Measurements from ENCODE around the gene LRRC53. TPM values are rescaled to one million over a fixed set of nuclear protein-coding genes. Genes with fewer than 3 reads are reported as not detected.

Gene LRRC53
- total RNA-seq, 4 donors from 2014 or later, result not detected

GRCh38 chr1:74502858-74503257, 9.6 kb downstream of the LRRC53 start:
- DNase-seq (ENCODE audit: low spot score) (no peak), ATAC-seq (ENCODE audit: low FRiP score) (no peak)
- no peak for TF ChIP-seq CTCF (IDR thresholded peaks at IDR 0.05)

- ATAC-seq (ENCODE audit: low FRiP score) (no peak), DNase-seq (ENCODE audit: low spot score) (no peak)
Observed at GRCh38 chr1:74502432-74502831, 10.0 kb downstream of the LRRC53 start.

GRCh38 chr1:74498901-74499300, 13.5 kb downstream of the LRRC53 start:
- ATAC-seq (ENCODE audit: low FRiP score), result no peak
- TF ChIP-seq CTCF (IDR thresholded peaks at IDR 0.05), result no peak
- DNase-seq (ENCODE audit: low spot score), result no peak

More at GRCh38 chr1:74502432-74502831, 10.0 kb downstream of the LRRC53 start:
- TF ChIP-seq CTCF (IDR thresholded peaks at IDR 0.05), result no peak

- no peak for DNase-seq (ENCODE audit: low spot score)
- TF ChIP-seq CTCF (IDR thresholded peaks at IDR 0.05), result no peak
- no peak for ATAC-seq (ENCODE audit: low FRiP score)
Observed at GRCh38 chr1:74496669-74497068, 15.7 kb downstream of the LRRC53 start.

- no peak for DNase-seq (ENCODE audit: low spot score)
- no peak for ATAC-seq (ENCODE audit: low FRiP score)
- no peak for TF ChIP-seq CTCF (IDR thresholded peaks at IDR 0.05)
Observed at GRCh38 chr1:74486036-74486435, 26.4 kb downstream of the LRRC53 start.

- TF ChIP-seq CTCF (IDR thresholded peaks at IDR 0.05), result no peak
- ATAC-seq (ENCODE audit: low FRiP score), result no peak
- no peak for DNase-seq (ENCODE audit: low spot score)
Observed at GRCh38 chr1:74485622-74486021, 26.8 kb downstream of the LRRC53 start.

GRCh38 chr1:74481607-74482006, 30.8 kb downstream of the LRRC53 start:
- ATAC-seq (ENCODE audit: low FRiP score) (no peak), DNase-seq (ENCODE audit: low spot score) (no peak)
- no peak for TF ChIP-seq CTCF (IDR thresholded peaks at IDR 0.05)

Data from omental fat pad (tissue), 4 donors.